ENCODE results near the gene ANGPT4. TPM values are rescaled to one million over a fixed set of nuclear protein-coding genes. Genes with fewer than 3 reads are reported as not detected.

Gene ANGPT4
- total RNA-seq, 2 donors from 2014 or later = not detected

DNA sequence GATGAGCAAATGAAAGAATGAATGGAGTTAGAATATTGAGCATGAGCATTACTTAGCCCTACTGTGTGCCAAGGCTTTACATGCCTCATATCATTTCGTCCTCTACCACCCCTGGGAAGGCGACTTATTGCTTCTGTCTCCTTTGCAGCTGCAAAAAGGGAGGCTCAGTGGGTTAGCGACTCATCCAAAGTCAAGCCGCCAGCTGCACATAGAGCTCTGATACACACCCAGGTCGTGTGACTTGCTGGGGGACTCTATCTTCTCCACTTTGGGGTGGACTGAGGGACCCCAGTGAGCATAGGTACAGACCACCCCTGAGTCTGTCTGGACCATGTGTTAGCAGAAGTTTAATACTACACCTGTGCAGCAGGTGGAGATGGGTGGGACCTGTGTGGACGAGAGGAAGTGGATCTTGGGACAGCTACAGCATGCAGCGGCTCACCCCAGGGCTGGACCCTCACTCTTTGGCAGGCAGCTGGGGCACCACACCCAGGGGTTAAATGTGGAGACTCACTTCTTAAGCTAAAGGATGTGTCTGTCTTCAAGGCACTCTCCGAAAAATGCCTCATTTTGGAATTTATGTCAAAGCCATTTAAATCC, 36.2 kb upstream of the ANGPT4 start:
- ATAC-seq (no peak), DNase-seq (no peak)
- H3K36me3 Mint-ChIP-seq (ENCODE audit: low read depth) = no peaks in the 10 kb centered on the region
- no peak overlapping the region for H3K27ac Mint-ChIP-seq
- H3K4me3 Mint-ChIP-seq = no peak overlapping the region
- H3K4me1 Mint-ChIP-seq = peaks cover 2% of the 10 kb centered on the region
- no peaks in the 10 kb centered on the region for H3K9me3 ChIP-seq (ENCODE audit: control insufficient read depth, low read length, poor library complexity, severe bottlenecking)
- peaks cover 80% of the 10 kb centered on the region for H3K27me3 Mint-ChIP-seq

DNA sequence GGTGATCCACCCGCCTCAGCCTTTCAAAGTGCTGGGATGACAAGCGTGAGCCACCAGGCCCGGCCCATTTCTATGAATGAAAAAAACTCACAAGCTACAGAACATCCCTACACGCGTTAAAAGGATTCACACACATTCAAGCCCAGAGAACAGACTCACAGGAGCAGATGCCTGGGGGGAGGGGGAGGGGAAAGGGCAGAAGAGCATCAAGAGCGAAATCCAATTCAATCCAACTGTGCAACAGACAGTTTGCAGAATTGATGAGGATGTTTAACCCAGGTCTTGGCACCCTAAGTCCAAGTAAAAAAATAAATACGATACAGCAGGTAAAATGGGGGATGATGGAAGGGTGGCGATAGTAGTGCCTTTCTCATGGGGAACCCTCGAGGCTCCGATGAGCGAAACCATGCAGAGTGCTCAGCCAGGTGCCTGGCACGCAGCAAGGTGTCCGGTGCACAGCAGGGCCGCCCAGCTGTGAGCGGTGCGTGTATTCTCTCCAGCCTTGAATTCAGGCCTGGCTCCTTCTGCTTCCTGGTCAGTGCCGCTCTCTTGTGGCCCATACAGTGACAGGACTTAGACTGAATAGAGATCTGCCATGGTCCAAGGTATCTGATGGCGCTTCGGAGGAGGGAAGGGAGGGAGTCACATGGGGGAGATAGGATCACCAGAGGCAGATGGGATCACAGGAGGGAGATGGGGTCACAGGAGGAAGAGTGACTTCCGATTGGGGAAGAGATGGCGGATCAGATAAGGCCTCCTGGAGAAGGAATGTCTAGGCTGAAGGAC, 35.4 kb upstream of the ANGPT4 start:
- no peak overlapping the region for H3K4me3 Mint-ChIP-seq
- no peak for ATAC-seq
- H3K4me1 Mint-ChIP-seq = peaks cover 2% of the 10 kb centered on the region
- H3K27ac Mint-ChIP-seq = no peak overlapping the region
- no peaks in the 10 kb centered on the region for H3K9me3 ChIP-seq (ENCODE audit: control insufficient read depth, low read length, poor library complexity, severe bottlenecking)
- H3K36me3 Mint-ChIP-seq (ENCODE audit: low read depth) = no peaks in the 10 kb centered on the region
- no peak for DNase-seq
- peaks cover 81% of the 10 kb centered on the region for H3K27me3 Mint-ChIP-seq

DNA sequence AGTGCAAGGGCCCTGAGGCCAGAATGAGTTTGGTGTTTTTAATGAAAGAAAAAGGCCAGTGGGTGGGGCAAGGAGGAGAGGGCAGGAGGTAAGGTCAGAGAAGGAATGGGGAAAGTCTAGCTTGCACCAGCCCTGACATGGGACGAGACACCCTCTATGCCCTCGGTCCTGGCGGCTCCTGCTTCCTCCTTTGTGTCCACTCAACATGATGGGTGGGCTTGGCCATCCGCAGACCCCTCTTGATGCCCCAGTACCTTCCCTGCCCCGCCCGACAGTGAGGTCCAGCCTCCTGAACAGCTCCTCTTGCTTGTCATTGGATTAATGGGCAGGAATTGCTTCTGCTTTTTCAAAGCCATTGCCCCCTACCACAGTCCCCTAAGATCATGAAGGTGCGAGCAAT, 33.6 kb upstream of the ANGPT4 start:
- H3K27ac Mint-ChIP-seq = no peak overlapping the region
- H3K9me3 ChIP-seq (ENCODE audit: control insufficient read depth, low read length, poor library complexity, severe bottlenecking) = no peaks in the 10 kb centered on the region
- H3K4me3 Mint-ChIP-seq = no peak overlapping the region
- no peak for DNase-seq
- no peak for ATAC-seq
- peaks cover 2% of the 10 kb centered on the region for H3K36me3 Mint-ChIP-seq (ENCODE audit: low read depth)
- H3K27me3 Mint-ChIP-seq = peaks cover 80% of the 10 kb centered on the region
- H3K4me1 Mint-ChIP-seq = peaks cover 2% of the 10 kb centered on the region

DNA sequence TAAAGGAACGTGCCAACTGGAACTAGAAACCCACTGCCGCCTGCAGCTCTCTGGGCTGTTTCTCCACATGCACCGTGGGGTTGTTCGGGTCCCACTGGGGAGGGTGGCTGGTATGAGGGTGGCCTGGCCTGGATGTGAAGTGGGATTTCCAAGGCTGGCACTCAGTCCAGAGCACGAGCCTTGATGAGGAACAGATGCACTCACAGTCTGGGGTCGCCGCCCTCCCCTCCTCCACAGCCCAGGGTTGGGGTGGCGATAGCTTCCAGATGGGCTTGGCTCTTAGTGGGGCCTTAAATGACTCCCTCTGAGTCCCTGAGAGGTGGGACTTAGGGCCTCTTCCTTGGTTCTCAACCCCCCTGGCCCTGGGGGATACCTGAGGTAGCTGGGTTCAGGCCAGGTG, 30.7 kb upstream of the ANGPT4 start:
- Mint-ChIP-seq H3K36me3 (ENCODE audit: low read depth) (peaks cover 2% of the 10 kb centered on the region), H3K27me3 (peaks cover 67% of the 10 kb centered on the region), H3K4me1 (peaks cover 2% of the 10 kb centered on the region), H3K4me3 (no peak overlapping the region), H3K27ac (no peak overlapping the region)
- DNase-seq (no peak), ATAC-seq (no peak)
- no peaks in the 10 kb centered on the region for H3K9me3 ChIP-seq (ENCODE audit: control insufficient read depth, low read length, poor library complexity, severe bottlenecking)

DNA sequence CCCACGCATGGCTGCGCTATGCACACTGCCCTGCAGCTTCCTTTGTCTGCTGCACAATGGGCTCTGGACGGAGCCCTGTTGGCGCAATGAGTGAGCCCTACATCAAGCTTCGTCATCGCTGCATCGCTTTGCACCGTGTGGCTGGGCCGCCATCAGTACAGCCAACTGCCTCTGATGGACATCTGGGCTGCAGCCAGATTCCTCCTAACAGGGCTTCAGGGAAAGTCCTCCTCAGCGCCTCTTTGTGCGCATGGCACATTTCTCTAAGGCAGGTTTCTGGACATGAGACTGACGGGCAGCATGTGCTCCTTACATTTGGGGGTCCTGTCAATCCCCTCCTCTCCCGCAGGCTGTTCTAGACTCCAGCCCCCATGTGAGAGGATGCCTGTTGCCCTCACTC, 29.7 kb upstream of the ANGPT4 start:
- ATAC-seq (no peak), DNase-seq (no peak)
- Mint-ChIP-seq H3K27ac (no peak overlapping the region), H3K36me3 (ENCODE audit: low read depth) (peaks cover 3% of the 10 kb centered on the region), H3K27me3 (peaks cover 59% of the 10 kb centered on the region), H3K4me3 (no peak overlapping the region), H3K4me1 (peaks cover 2% of the 10 kb centered on the region)
- no peaks in the 10 kb centered on the region for H3K9me3 ChIP-seq (ENCODE audit: control insufficient read depth, low read length, poor library complexity, severe bottlenecking)

DNA sequence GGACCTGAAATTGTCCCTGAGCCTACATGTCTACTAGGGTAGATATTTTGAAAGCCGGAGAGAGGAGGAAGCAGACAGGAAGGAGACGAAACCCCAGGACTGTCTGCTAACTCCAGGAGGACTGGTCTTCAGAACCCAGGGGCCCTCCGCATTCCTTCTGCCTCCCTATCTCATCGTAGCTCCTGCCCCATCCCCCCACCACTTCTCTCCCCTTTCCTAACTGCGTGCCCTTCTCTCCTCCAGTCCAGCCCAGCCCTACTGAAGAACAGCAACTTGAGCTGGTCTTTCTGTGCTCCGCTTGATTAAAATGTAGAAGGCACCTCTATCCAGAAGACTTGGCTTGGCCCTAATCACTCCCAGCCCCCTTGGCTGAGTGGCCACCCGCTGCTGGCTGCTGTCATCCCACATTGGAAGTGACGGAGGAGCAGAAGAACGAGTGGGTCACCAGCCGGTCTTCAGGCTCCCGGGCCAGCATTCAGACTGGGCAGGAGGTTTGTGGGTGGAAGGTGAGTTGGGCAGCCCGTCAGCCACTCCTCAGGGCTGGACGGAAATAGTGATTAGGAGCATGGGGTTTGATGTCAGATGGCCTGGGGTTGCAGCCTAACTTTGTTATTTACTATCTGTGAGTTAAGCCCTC, 28.8 kb upstream of the ANGPT4 start:
- H3K27me3 Mint-ChIP-seq = peaks cover 53% of the 10 kb centered on the region
- no peaks in the 10 kb centered on the region for H3K9me3 ChIP-seq (ENCODE audit: control insufficient read depth, low read length, poor library complexity, severe bottlenecking)
- H3K36me3 Mint-ChIP-seq (ENCODE audit: low read depth) = peaks cover 5% of the 10 kb centered on the region
- DNase-seq = no peak
- no peak overlapping the region for H3K27ac Mint-ChIP-seq
- ATAC-seq = no peak
- no peak overlapping the region for H3K4me3 Mint-ChIP-seq
- peaks cover 2% of the 10 kb centered on the region for H3K4me1 Mint-ChIP-seq

DNA sequence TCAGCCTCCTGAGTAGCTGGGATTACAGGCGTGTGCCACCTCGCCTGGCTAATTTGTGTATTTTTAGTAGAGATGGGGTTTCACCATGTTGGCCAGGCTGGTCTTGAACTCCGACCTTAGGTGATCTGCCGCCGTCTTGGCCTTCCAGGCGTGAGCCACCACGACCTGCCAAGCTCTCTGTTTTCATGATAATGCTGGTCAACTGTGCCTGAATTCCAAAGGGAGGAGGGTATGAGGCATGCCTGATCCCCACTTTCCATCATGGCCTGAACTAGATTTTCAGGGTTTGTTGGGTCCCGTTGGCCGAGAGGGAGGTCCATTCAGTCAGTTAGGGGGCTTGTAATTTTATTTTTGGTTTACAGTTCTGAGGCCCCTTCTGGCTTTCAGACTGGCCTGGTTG, 28.0 kb upstream of the ANGPT4 start:
- H3K27ac Mint-ChIP-seq = no peak overlapping the region
- no peak for DNase-seq
- H3K27me3 Mint-ChIP-seq = peaks cover 45% of the 10 kb centered on the region
- H3K4me3 Mint-ChIP-seq = no peak overlapping the region
- no peak for ATAC-seq
- H3K36me3 Mint-ChIP-seq (ENCODE audit: low read depth) = peaks cover 5% of the 10 kb centered on the region
- H3K9me3 ChIP-seq (ENCODE audit: control insufficient read depth, low read length, poor library complexity, severe bottlenecking) = no peaks in the 10 kb centered on the region
- H3K4me1 Mint-ChIP-seq = peaks cover 2% of the 10 kb centered on the region

DNA sequence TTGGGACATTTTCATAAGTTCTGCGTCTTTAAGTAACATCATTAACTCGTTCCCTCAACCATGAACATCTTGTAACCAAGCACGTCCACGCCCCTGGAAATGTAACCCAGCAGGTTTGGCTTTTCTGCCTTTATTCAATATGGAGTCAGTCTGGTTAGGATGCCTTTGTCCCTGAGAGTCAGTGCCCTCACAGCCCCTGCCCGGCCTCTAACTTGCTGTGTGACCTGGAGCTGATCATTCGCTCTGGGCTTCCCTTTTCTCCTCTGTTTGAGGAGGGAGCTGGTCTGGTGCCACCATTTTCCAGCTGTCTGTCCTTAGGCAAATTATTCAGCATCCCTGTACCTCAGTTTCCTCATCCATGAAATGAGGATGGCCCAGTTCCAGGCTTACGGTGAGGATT, 26.5 kb upstream of the ANGPT4 start:
- Mint-ChIP-seq H3K27me3 (peaks cover 30% of the 10 kb centered on the region), H3K4me3 (no peak overlapping the region), H3K36me3 (ENCODE audit: low read depth) (peaks cover 5% of the 10 kb centered on the region), H3K4me1 (peaks cover 2% of the 10 kb centered on the region), H3K27ac (no peak overlapping the region)
- DNase-seq (no peak), ATAC-seq (no peak)
- no peaks in the 10 kb centered on the region for H3K9me3 ChIP-seq (ENCODE audit: control insufficient read depth, low read length, poor library complexity, severe bottlenecking)

DNA sequence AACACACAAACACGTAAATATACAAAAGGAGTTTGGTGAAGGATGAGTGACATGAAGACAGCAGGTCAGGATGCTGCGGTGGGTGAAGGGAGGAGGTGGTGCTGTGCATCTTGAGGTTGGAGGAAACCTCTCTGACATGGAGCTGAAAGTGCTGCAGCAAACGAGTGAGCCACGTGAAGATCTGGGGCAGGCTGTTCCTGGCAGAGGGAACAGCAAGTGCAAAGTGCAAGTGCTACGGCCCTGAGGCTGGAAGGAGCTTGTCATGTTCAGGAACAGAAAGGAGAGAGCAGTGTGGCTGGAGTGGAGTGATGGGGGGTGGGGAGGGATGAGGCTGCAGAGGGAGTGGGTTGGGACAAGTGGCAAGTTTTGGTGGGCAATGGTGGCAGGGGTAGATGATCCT, 24.8 kb upstream of the ANGPT4 start:
- Mint-ChIP-seq H3K4me1 (no peaks in the 10 kb centered on the region), H3K4me3 (no peak overlapping the region), H3K36me3 (ENCODE audit: low read depth) (peaks cover 3% of the 10 kb centered on the region), H3K27ac (no peak overlapping the region), H3K27me3 (peaks cover 17% of the 10 kb centered on the region)
- ATAC-seq (no peak), DNase-seq (no peak)
- no peaks in the 10 kb centered on the region for H3K9me3 ChIP-seq (ENCODE audit: control insufficient read depth, low read length, poor library complexity, severe bottlenecking)

DNA sequence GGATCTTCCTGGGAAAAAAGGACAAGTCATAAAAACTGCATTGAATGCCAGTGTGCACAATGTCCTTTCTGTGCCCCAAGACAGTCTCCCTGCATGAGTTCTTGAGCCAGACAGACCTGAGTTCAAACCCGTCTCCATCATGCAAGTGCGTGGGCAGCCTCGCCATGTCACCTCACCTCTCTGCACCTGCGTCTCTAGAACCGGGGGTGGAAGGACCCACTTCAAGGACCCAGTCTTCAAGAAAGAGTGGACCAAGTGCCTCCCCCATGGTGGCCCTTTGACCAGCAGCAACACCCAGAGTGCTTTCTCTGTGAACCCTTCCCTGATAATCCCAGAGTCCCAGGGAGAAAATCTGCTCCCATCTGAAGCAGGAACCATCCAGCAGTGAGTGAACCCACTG, 23.5 kb upstream of the ANGPT4 start:
- DNase-seq (no peak), ATAC-seq (no peak)
- peaks cover 3% of the 10 kb centered on the region for H3K36me3 Mint-ChIP-seq (ENCODE audit: low read depth)
- no peak overlapping the region for H3K4me3 Mint-ChIP-seq
- no peak overlapping the region for H3K27ac Mint-ChIP-seq
- H3K27me3 Mint-ChIP-seq = peaks cover 7% of the 10 kb centered on the region
- H3K9me3 ChIP-seq (ENCODE audit: control insufficient read depth, low read length, poor library complexity, severe bottlenecking) = no peaks in the 10 kb centered on the region
- H3K4me1 Mint-ChIP-seq = no peaks in the 10 kb centered on the region

DNA sequence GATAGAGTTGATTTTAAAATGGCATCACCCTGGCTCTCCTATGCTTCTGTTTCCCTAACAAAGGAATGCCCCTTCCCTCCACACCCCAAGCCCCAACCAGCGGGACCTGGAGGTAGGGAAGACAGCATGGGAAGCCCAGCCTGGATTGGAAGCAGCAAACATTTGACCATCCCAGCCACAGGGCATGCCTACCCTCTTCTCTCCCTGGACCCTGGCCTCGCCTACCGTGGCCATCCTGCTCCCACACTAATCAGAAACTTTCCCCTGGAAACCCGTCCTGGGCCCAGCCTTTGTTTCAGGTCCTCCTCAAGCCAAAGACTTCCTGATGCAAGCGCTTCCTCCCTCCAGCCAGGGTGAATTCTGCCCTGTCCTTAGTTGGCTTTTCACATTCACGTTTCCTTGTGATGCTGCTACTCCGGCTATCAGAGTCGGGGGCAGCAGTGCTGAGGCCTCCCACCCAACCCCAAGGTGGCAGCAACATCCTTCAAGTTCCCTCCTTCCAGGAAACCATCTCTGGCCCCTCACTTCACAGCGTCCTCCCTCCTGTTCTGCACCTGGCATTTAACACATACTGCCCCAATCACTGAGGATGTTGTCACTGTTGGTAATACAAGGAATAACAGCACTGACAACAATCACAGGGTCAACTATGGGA, 18.2 kb upstream of the ANGPT4 start:
- no peak for DNase-seq
- no peaks in the 10 kb centered on the region for H3K9me3 ChIP-seq (ENCODE audit: control insufficient read depth, low read length, poor library complexity, severe bottlenecking)
- Mint-ChIP-seq H3K36me3 (ENCODE audit: low read depth) (no peaks in the 10 kb centered on the region), H3K4me1 (no peaks in the 10 kb centered on the region), H3K27me3 (peaks cover 6% of the 10 kb centered on the region), H3K4me3 (no peak overlapping the region), H3K27ac (no peak overlapping the region)
- no peak for ATAC-seq

DNA sequence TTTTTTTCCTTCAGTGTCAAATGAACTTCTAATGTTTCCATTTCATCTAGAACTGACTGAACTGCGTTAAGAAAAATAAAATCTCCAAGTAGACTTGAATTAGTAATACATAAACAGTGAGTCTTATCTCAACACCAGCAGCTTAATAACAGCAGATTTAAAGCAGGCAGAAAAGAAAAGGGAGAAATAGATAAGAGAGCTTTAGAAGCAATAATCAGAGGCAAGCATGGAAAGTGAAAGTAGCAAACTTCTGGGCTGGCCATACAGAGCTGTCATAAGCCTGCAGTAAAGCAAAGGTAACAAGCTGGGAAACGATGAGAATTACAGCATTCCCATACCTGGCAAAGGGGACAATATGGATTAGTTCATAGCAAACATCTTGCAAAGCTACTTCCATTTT, 16.9 kb upstream of the ANGPT4 start:
- Mint-ChIP-seq H3K36me3 (ENCODE audit: low read depth) (no peaks in the 10 kb centered on the region), H3K27me3 (peaks cover 17% of the 10 kb centered on the region), H3K27ac (no peak overlapping the region), H3K4me3 (no peak overlapping the region), H3K4me1 (no peaks in the 10 kb centered on the region)
- no peak for DNase-seq
- ATAC-seq = no peak
- no peaks in the 10 kb centered on the region for H3K9me3 ChIP-seq (ENCODE audit: control insufficient read depth, low read length, poor library complexity, severe bottlenecking)

DNA sequence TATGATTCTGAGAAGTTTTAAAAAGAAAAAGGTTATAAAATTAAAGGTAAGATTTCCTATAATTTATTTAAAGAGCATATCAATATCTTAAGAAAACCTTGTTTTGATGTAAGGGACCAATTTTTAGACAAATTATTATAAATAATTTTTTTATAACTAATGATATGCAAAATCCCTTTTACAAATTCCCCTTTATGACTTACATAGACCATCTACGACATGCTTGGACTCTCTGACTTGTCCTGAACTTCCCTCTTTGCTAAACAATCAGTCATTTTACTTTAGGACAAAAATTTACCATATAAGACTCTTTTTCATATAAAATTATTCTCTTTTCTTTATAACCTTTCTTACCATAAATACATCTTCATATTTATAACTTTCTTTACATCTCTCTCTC, 15.3 kb upstream of the ANGPT4 start:
- no peaks in the 10 kb centered on the region for H3K36me3 Mint-ChIP-seq (ENCODE audit: low read depth)
- no peaks in the 10 kb centered on the region for H3K9me3 ChIP-seq (ENCODE audit: control insufficient read depth, low read length, poor library complexity, severe bottlenecking)
- DNase-seq (no peak), ATAC-seq (no peak)
- H3K4me1 Mint-ChIP-seq = no peaks in the 10 kb centered on the region
- peaks cover 33% of the 10 kb centered on the region for H3K27me3 Mint-ChIP-seq
- no peak overlapping the region for H3K4me3 Mint-ChIP-seq
- no peak overlapping the region for H3K27ac Mint-ChIP-seq
